ENCODE results near the gene KIAA1210. TPM values are rescaled to one million over a fixed set of nuclear protein-coding genes. Genes with fewer than 3 reads are reported as not detected.
A peak's percentile ranks its signal among the peaks of the same experiment; 100 is the strongest.

Gene KIAA1210
- total and polyA plus RNA-seq, 2 donors, result 0.09 to 0.16 TPM

GRCh38 chrX:119147486-119147885, 19.9 kb upstream of the KIAA1210 start:
- H3K27me3 ChIP-seq (ENCODE audit: control insufficient read depth in 2 of 2, insufficient read depth in 1 of 2, low read length in 1 of 2), result peaks cover 0 to 10% of the 10 kb centered on the region in 2 donors
- no peak for DNase-seq (ENCODE audit: low read depth in 6 of 9, low spot score in 9 of 9)
- 94% methylated on average over 4 of the region's 4 CpGs for WGBS

GRCh38 chrX:119145241-119145653, 17.6 kb upstream of the KIAA1210 start:
- no peaks in the 10 kb centered on the region for H3K9me3 ChIP-seq (ENCODE audit: control insufficient read depth in 2 of 2, insufficient read depth in 1 of 2, low read length in 1 of 2)
- DNase-seq (ENCODE audit: low read depth in 6 of 9, low spot score in 9 of 9), result no peak
- H3K4me1 ChIP-seq (ENCODE audit: control insufficient read depth in 2 of 2, insufficient read depth in 2 of 2, low read length in 2 of 2), result no peaks in the 10 kb centered on the region
- H3K27me3 ChIP-seq (ENCODE audit: control insufficient read depth in 2 of 2, insufficient read depth in 1 of 2, low read length in 1 of 2), result peaks cover 0 to 1% of the 10 kb centered on the region in 2 donors
- H3K36me3 ChIP-seq (ENCODE audit: control insufficient read depth in 2 of 2, insufficient read depth in 2 of 2, low read length in 1 of 2), result no peaks in the 10 kb centered on the region
- no peak overlapping the region for H3K27ac ChIP-seq (ENCODE audit: low read depth in 1 of 2, low read length in 1 of 2)
- no peak overlapping the region for H3K4me3 ChIP-seq (ENCODE audit: low read length in 2 of 2)
- 61% methylated on average over 5 of the region's 5 CpGs for WGBS

More at GRCh38 chrX:119147486-119147885, 19.9 kb upstream of the KIAA1210 start:
- Histone ChIP-seq H3K9me3 (ENCODE audit: control insufficient read depth in 2 of 2, insufficient read depth in 1 of 2, low read length in 1 of 2) (no peaks in the 10 kb centered on the region), H3K27ac (ENCODE audit: low read depth in 1 of 2, low read length in 1 of 2) (no peak overlapping the region), H3K36me3 (ENCODE audit: control insufficient read depth in 2 of 2, insufficient read depth in 2 of 2, low read length in 1 of 2) (no peaks in the 10 kb centered on the region), H3K4me3 (ENCODE audit: low read length in 2 of 2) (no peak overlapping the region), H3K4me1 (ENCODE audit: control insufficient read depth in 2 of 2, insufficient read depth in 2 of 2, low read length in 2 of 2) (no peaks in the 10 kb centered on the region)

GRCh38 chrX:119134466-119134865, 6.9 kb upstream of the KIAA1210 start:
- WGBS, result 98% methylated on average over 2 of the region's 2 CpGs
- Histone ChIP-seq H3K4me3 (ENCODE audit: low read length in 2 of 2) (no peak overlapping the region), H3K9me3 (ENCODE audit: control insufficient read depth in 2 of 2, insufficient read depth in 1 of 2, low read length in 1 of 2) (no peaks in the 10 kb centered on the region), H3K4me1 (ENCODE audit: control insufficient read depth in 2 of 2, insufficient read depth in 2 of 2, low read length in 2 of 2) (no peaks in the 10 kb centered on the region), H3K27ac (ENCODE audit: low read depth in 1 of 2, low read length in 1 of 2) (no peak overlapping the region), H3K36me3 (ENCODE audit: control insufficient read depth in 2 of 2, insufficient read depth in 2 of 2, low read length in 1 of 2) (no peaks in the 10 kb centered on the region), H3K27me3 (ENCODE audit: control insufficient read depth in 2 of 2, insufficient read depth in 1 of 2, low read length in 1 of 2) (no peaks in the 10 kb centered on the region)
- DNase-seq (ENCODE audit: low read depth in 6 of 9, low spot score in 9 of 9), result no peak

- H3K27me3 ChIP-seq (ENCODE audit: control insufficient read depth in 2 of 2, insufficient read depth in 1 of 2, low read length in 1 of 2), result no peaks in the 10 kb centered on the region
- WGBS, result 66% methylated on average over 5 of the region's 5 CpGs
- no peak overlapping the region for H3K4me3 ChIP-seq (ENCODE audit: low read length in 2 of 2)
- no peak overlapping the region for H3K27ac ChIP-seq (ENCODE audit: low read depth in 1 of 2, low read length in 1 of 2)
- no peaks in the 10 kb centered on the region for H3K4me1 ChIP-seq (ENCODE audit: control insufficient read depth in 2 of 2, insufficient read depth in 2 of 2, low read length in 2 of 2)
- no peaks in the 10 kb centered on the region for H3K9me3 ChIP-seq (ENCODE audit: control insufficient read depth in 2 of 2, insufficient read depth in 1 of 2, low read length in 1 of 2)
- DNase-seq (ENCODE audit: low read depth in 6 of 9, low spot score in 9 of 9), result no peak
- H3K36me3 ChIP-seq (ENCODE audit: control insufficient read depth in 2 of 2, insufficient read depth in 2 of 2, low read length in 1 of 2), result no peaks in the 10 kb centered on the region
These were observed 5.3 kb upstream of the KIAA1210 start for GRCh38 chrX:119132961-119133360.

- DNase-seq (ENCODE audit: low read depth in 6 of 9, low spot score in 9 of 9), result no peak
- Histone ChIP-seq H3K36me3 (ENCODE audit: control insufficient read depth in 2 of 2, insufficient read depth in 2 of 2, low read length in 1 of 2) (no peaks in the 10 kb centered on the region), H3K9me3 (ENCODE audit: control insufficient read depth in 2 of 2, insufficient read depth in 1 of 2, low read length in 1 of 2) (no peaks in the 10 kb centered on the region), H3K4me1 (ENCODE audit: control insufficient read depth in 2 of 2, insufficient read depth in 2 of 2, low read length in 2 of 2) (no peaks in the 10 kb centered on the region), H3K4me3 (ENCODE audit: low read length in 2 of 2) (no peak overlapping the region), H3K27ac (ENCODE audit: low read depth in 1 of 2, low read length in 1 of 2) (no peak overlapping the region), H3K27me3 (ENCODE audit: control insufficient read depth in 2 of 2, insufficient read depth in 1 of 2, low read length in 1 of 2) (no peaks in the 10 kb centered on the region)
- 86% methylated on average over 2 of the region's 2 CpGs for WGBS
These were observed 4.7 kb upstream of the KIAA1210 start for GRCh38 chrX:119132316-119132715.

GRCh38 chrX:119130911-119131310, 3.3 kb upstream of the KIAA1210 start:
- H3K36me3 ChIP-seq (ENCODE audit: control insufficient read depth in 2 of 2, insufficient read depth in 2 of 2, low read length in 1 of 2), result no peaks in the 10 kb centered on the region
- no peaks in the 10 kb centered on the region for H3K9me3 ChIP-seq (ENCODE audit: control insufficient read depth in 2 of 2, insufficient read depth in 1 of 2, low read length in 1 of 2)
- 94% methylated on average over 2 of the region's 2 CpGs for WGBS
- no peak overlapping the region for H3K27ac ChIP-seq (ENCODE audit: low read depth in 1 of 2, low read length in 1 of 2)
- H3K27me3 ChIP-seq (ENCODE audit: control insufficient read depth in 2 of 2, insufficient read depth in 1 of 2, low read length in 1 of 2), result no peaks in the 10 kb centered on the region
- H3K4me1 ChIP-seq (ENCODE audit: control insufficient read depth in 2 of 2, insufficient read depth in 2 of 2, low read length in 2 of 2), result no peaks in the 10 kb centered on the region
- no peak overlapping the region for H3K4me3 ChIP-seq (ENCODE audit: low read length in 2 of 2)
- no peak for DNase-seq (ENCODE audit: low read depth in 6 of 9, low spot score in 9 of 9)

- H3K27me3 ChIP-seq (ENCODE audit: control insufficient read depth in 2 of 2, insufficient read depth in 1 of 2, low read length in 1 of 2), result no peaks in the 10 kb centered on the region
- H3K4me1 ChIP-seq (ENCODE audit: control insufficient read depth in 2 of 2, insufficient read depth in 2 of 2, low read length in 2 of 2), result no peaks in the 10 kb centered on the region
- DNase-seq (ENCODE audit: low read depth in 6 of 9, low spot score in 9 of 9), result no peak
- H3K4me3 ChIP-seq (ENCODE audit: low read length in 2 of 2), result no peak overlapping the region
- H3K9me3 ChIP-seq (ENCODE audit: control insufficient read depth in 2 of 2, insufficient read depth in 1 of 2, low read length in 1 of 2), result no peaks in the 10 kb centered on the region
- 100% methylated on average over 1 of the region's 1 CpG for WGBS
- H3K36me3 ChIP-seq (ENCODE audit: control insufficient read depth in 2 of 2, insufficient read depth in 2 of 2, low read length in 1 of 2), result no peaks in the 10 kb centered on the region
- H3K27ac ChIP-seq (ENCODE audit: low read depth in 1 of 2, low read length in 1 of 2), result no peak overlapping the region
These were observed 6.3 kb downstream of the KIAA1210 start for GRCh38 chrX:119121341-119121740.

- DNase-seq (ENCODE audit: low read depth in 6 of 9, low spot score in 9 of 9), result peak; percentile 8 to 65 (median 23)
- H3K27ac ChIP-seq (ENCODE audit: low read depth in 1 of 2, low read length in 1 of 2), result no peak overlapping the region
- no peaks in the 10 kb centered on the region for H3K4me1 ChIP-seq (ENCODE audit: control insufficient read depth in 2 of 2, insufficient read depth in 2 of 2, low read length in 2 of 2)
- no peaks in the 10 kb centered on the region for H3K9me3 ChIP-seq (ENCODE audit: control insufficient read depth in 2 of 2, insufficient read depth in 1 of 2, low read length in 1 of 2)
- no peaks in the 10 kb centered on the region for H3K27me3 ChIP-seq (ENCODE audit: control insufficient read depth in 2 of 2, insufficient read depth in 1 of 2, low read length in 1 of 2)
- no peak overlapping the region for H3K4me3 ChIP-seq (ENCODE audit: low read length in 2 of 2)
- no peaks in the 10 kb centered on the region for H3K36me3 ChIP-seq (ENCODE audit: control insufficient read depth in 2 of 2, insufficient read depth in 2 of 2, low read length in 1 of 2)
- WGBS, result 11% methylated on average over 6 of the region's 6 CpGs
These were observed 8.7 kb downstream of the KIAA1210 start for GRCh38 chrX:119118780-119119395.

GRCh38 chrX:119107206-119107605, 20.4 kb downstream of the KIAA1210 start:
- no peak for DNase-seq (ENCODE audit: low read depth in 6 of 9, low spot score in 9 of 9)
- no peaks in the 10 kb centered on the region for H3K9me3 ChIP-seq (ENCODE audit: control insufficient read depth in 2 of 2, insufficient read depth in 1 of 2, low read length in 1 of 2)
- no peak overlapping the region for H3K27ac ChIP-seq (ENCODE audit: low read depth in 1 of 2, low read length in 1 of 2)
- no peak overlapping the region for H3K4me3 ChIP-seq (ENCODE audit: low read length in 2 of 2)
- H3K27me3 ChIP-seq (ENCODE audit: control insufficient read depth in 2 of 2, insufficient read depth in 1 of 2, low read length in 1 of 2), result no peaks in the 10 kb centered on the region
- no peaks in the 10 kb centered on the region for H3K36me3 ChIP-seq (ENCODE audit: control insufficient read depth in 2 of 2, insufficient read depth in 2 of 2, low read length in 1 of 2)
- no peaks in the 10 kb centered on the region for H3K4me1 ChIP-seq (ENCODE audit: control insufficient read depth in 2 of 2, insufficient read depth in 2 of 2, low read length in 2 of 2)

Data from thymus (tissue), 11 donors.